Keratinocyte (primary cell): Measurements from ENCODE around the gene TWSG1. TPM values are rescaled to one million over a fixed set of nuclear protein-coding genes. Genes with fewer than 3 reads are reported as not detected.

ENCODE experiments used
- DNase-seq: peaks from one replicate; pipeline ENCODE4 v3.0.0-alpha.2; 2011; ENCODE audit warnings: low read depth, missing footprints, low spot score
- FAIRE-seq: peaks from 2 replicates; lab custom pipeline; 2011; peaks lifted over from hg19 to GRCh38; lab: Jason Lieb, UNC
- H2AFZ ChIP-seq: 2 replicates; pipeline ENCODE4 v1.6.0; 2012; ENCODE audit warnings: low read length, control low read depth, inconsistent platforms; ENCODE audit not compliant: control insufficient read depth
- H3K27ac ChIP-seq: 2 replicates; pipeline ENCODE4 v1.5.1; 2011; ENCODE audit warnings: low read length; ENCODE audit not compliant: control insufficient read depth, insufficient read depth
- H3K27me3 ChIP-seq: 3 replicates; pipeline ENCODE4 v1.6.0; 2011; ENCODE audit warnings: low read length; ENCODE audit not compliant: control insufficient read depth, insufficient read depth; ENCODE audit errors: extremely low read depth
- H3K36me3 ChIP-seq, 2 experiments: 2 replicates in 1 of 2; 3 replicates in 1 of 2; pipeline ENCODE4 v1.5.1; 2011; ENCODE audit warnings: low read length in 2 of 2, mild to moderate bottlenecking in 1 of 2; ENCODE audit not compliant: control insufficient read depth in 2 of 2, insufficient read depth in 2 of 2; ENCODE audit errors: extremely low read depth in 1 of 2
- H3K4me1 ChIP-seq: 3 replicates; pipeline ENCODE4 v1.5.1; 2011; ENCODE audit warnings: low read length; ENCODE audit not compliant: control insufficient read depth, insufficient read depth; ENCODE audit errors: extremely low read depth
- H3K4me2 ChIP-seq: 3 replicates; pipeline ENCODE4 v1.6.0; 2011; ENCODE audit warnings: low read depth, low read length; ENCODE audit not compliant: control insufficient read depth, insufficient read depth; ENCODE audit errors: extremely low read depth
- H3K4me3 ChIP-seq, 3 experiments: fragments of 200-600 bp in 1 of 3; sonication (generic) in 1 of 3; 2 replicates in 2 of 3; 3 replicates in 1 of 3; pipeline ENCODE4 v1.5.1; 2011 to 2016; ENCODE audit warnings: low read length in 3 of 3, mild to moderate bottlenecking in 3 of 3, control low read depth in 2 of 3, inconsistent platforms in 1 of 3, low read depth in 1 of 3, mixed read lengths in 1 of 3, mixed run types in 1 of 3, moderate library complexity in 1 of 3; ENCODE audit not compliant: control insufficient read depth in 2 of 3, insufficient read depth in 2 of 3; ENCODE audit errors: extremely low read depth in 1 of 3
- H3K79me2 ChIP-seq: 2 replicates; pipeline ENCODE4 v1.6.0; 2012; ENCODE audit warnings: low read length; ENCODE audit not compliant: control insufficient read depth, insufficient read depth
- H3K9ac ChIP-seq: 3 replicates; pipeline ENCODE4 v1.6.0; 2011; ENCODE audit warnings: low read length; ENCODE audit not compliant: control insufficient read depth, insufficient read depth; ENCODE audit errors: extremely low read depth
- H3K9me1 ChIP-seq: 3 replicates; pipeline ENCODE4 v1.6.0; 2011; ENCODE audit warnings: low read length; ENCODE audit not compliant: control insufficient read depth, insufficient read depth; ENCODE audit errors: extremely low read depth
- H3K9me3 ChIP-seq: 2 replicates; pipeline ENCODE4 v1.5.1; 2012; ENCODE audit warnings: low read depth, low read length; ENCODE audit not compliant: control insufficient read depth
- H4K20me1 ChIP-seq: 3 replicates; pipeline ENCODE4 v1.6.0; 2011; ENCODE audit warnings: low read length; ENCODE audit not compliant: control insufficient read depth, insufficient read depth; ENCODE audit errors: extremely low read depth
- EZH2 ChIP-seq: IDR thresholded peaks from one replicate; pipeline ENCODE4 v1.6.1; 2012; ENCODE audit warnings: inconsistent platforms, mild to moderate bottlenecking, low read length, moderate library complexity
- dilution Hi-C: fragments of 300-500 bp; cut with MboI; formaldehyde crosslinking; loops from one replicate; pipeline ENCODE4 v1.7.0; 2020; ENCODE audit warnings: low sequenced_read_pairs; ENCODE audit not compliant: extremely low pct_ligation_motif_present
- polyA plus RNA-seq, 5 experiments: library from polyadenylated mRNA; depleted of rRNA in 3 of 5; stranded (reverse) in 3 of 5; stranded (forward) in 1 of 5; unstranded in 1 of 5; fragments of >200 nt; gene quantifications; 1 replicate in 1 of 5; 2 replicates in 3 of 5; 3 replicates in 1 of 5; pipeline versions ENCODE4 v1.2.1 to v1.2.3, GENCODE V29; 2011 to 2012; ENCODE audit warnings: missing spikeins in 2 of 5, low read depth in 1 of 5, low replicate concordance in 1 of 5
- TF ChIP-seq, protein P1 (sequence below), 3 experiments: IDR thresholded peaks in 1 of 3; conservative IDR thresholded peaks in 1 of 3; optimal IDR thresholded peaks in 1 of 3; 2 replicates in 2 of 3; 3 replicates in 1 of 3; pipeline versions ENCODE3 to v1.5.1; 2011; ENCODE audit warnings: low read length in 3 of 3, mild to moderate bottlenecking in 3 of 3, moderate library complexity in 2 of 3, control low read depth in 1 of 3, inconsistent platforms in 1 of 3; ENCODE audit not compliant: insufficient read depth in 2 of 3; ENCODE audit errors: extremely low read depth in 1 of 3

The TWSG1 gene
- polyA plus RNA-seq, 1 donor (not counting 4 experiments of a cell fraction or from before 2014, with no cell fraction given): 46.9 TPM

DNA sequence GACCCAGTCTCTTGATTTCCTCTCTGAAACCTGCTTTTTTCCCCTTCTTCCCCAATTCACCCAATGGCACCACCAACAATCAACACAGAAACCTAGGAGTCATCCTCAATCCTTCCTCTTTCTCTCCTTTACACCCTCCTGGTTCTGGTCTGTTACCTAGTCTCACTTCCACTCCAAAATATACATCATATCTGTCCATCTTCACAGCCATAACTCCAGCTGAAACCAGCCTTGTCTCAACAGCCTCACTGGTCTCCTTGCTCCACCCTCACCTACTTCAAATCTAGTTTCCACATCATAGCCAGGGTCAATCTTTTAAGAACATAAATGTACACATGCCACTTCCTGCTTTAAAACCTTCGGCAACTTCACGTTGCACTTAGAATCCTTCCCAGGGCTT is 11.8 kb upstream of the TWSG1 start:
- DNase-seq (no peak), FAIRE-seq (no peak)
- dilution Hi-C loops: no loop called here
- no peaks in the 10 kb centered on the region for H3K9me1 ChIP-seq
- no peaks in the 10 kb centered on the region for H4K20me1 ChIP-seq
- TF ChIP-seq, protein P1, sequence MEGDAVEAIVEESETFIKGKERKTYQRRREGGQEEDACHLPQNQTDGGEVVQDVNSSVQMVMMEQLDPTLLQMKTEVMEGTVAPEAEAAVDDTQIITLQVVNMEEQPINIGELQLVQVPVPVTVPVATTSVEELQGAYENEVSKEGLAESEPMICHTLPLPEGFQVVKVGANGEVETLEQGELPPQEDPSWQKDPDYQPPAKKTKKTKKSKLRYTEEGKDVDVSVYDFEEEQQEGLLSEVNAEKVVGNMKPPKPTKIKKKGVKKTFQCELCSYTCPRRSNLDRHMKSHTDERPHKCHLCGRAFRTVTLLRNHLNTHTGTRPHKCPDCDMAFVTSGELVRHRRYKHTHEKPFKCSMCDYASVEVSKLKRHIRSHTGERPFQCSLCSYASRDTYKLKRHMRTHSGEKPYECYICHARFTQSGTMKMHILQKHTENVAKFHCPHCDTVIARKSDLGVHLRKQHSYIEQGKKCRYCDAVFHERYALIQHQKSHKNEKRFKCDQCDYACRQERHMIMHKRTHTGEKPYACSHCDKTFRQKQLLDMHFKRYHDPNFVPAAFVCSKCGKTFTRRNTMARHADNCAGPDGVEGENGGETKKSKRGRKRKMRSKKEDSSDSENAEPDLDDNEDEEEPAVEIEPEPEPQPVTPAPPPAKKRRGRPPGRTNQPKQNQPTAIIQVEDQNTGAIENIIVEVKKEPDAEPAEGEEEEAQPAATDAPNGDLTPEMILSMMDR (optimal IDR thresholded peaks at IDR 0.05 in 1 of 3, IDR thresholded peaks at IDR 0.05 in 1 of 3, conservative IDR thresholded peaks at IDR 0.05 in 1 of 3; ENCODE audit: extremely low read depth in 1 of 3, insufficient read depth in 2 of 3, low read length in 3 of 3): no peak
- TF ChIP-seq EZH2: no peak
- H3K9me3 ChIP-seq: no peaks in the 10 kb centered on the region
- no peaks in the 10 kb centered on the region for H3K79me2 ChIP-seq
- H3K27ac ChIP-seq: no peak overlapping the region
- no peak overlapping the region for H3K4me3 ChIP-seq
- H3K27me3 ChIP-seq: no peaks in the 10 kb centered on the region
- no peaks in the 10 kb centered on the region for H3K36me3 ChIP-seq
- H3K4me1 ChIP-seq: peaks cover 4% of the 10 kb centered on the region
- no peak overlapping the region for H3K9ac ChIP-seq
- no peak overlapping the region for H2AFZ ChIP-seq
- no peak overlapping the region for H3K4me2 ChIP-seq

DNA sequence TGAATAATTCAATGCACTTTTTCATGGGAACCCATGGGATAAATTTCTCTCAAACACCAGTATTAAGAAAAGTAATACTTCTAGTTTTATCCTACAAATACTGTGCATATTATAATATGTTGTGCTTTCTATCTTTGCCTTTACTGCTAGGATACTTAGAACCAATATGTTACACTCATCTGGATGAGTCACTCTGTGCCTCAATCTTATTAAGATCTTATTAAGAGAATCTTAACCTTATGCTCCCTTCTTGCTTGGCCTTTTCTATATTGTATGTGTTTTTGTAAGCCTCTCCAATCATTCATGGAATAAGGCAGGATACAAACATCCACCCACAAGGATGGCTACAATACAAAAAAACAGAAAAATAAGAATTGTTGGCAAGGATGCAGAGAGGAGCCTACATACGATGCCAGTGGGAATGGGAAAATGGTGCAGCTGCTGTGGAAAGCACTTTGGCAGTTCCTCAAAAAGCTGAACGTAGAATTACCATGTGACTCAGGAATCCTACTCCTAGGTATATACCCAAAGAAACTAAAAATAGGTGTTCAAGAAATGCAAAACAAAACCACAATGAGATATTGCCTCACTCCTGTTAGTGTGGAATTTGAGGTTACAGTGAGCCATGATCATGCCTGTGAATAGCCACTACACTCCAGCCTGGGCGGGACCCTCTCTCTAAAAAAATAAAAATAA is 10.7 kb upstream of the TWSG1 start:
- peaks cover 4% of the 10 kb centered on the region for H3K4me1 ChIP-seq
- no peaks in the 10 kb centered on the region for H3K9me1 ChIP-seq
- TF ChIP-seq, protein P1 (optimal IDR thresholded peaks at IDR 0.05 in 1 of 3, IDR thresholded peaks at IDR 0.05 in 1 of 3, conservative IDR thresholded peaks at IDR 0.05 in 1 of 3; ENCODE audit: extremely low read depth in 1 of 3, insufficient read depth in 2 of 3, low read length in 3 of 3): no peak
- TF ChIP-seq EZH2: no peak
- dilution Hi-C loops: no loop called here
- no peaks in the 10 kb centered on the region for H3K79me2 ChIP-seq
- DNase-seq (no peak), FAIRE-seq (no peak)
- H3K9me3 ChIP-seq: no peaks in the 10 kb centered on the region
- H3K27ac ChIP-seq: no peak overlapping the region
- no peaks in the 10 kb centered on the region for H4K20me1 ChIP-seq
- no peaks in the 10 kb centered on the region for H3K27me3 ChIP-seq
- no peak overlapping the region for H3K9ac ChIP-seq
- H2AFZ ChIP-seq: no peak overlapping the region
- no peaks in the 10 kb centered on the region for H3K36me3 ChIP-seq
- H3K4me2 ChIP-seq: no peak overlapping the region
- H3K4me3 ChIP-seq: no peak overlapping the region
